HG02840 (cell line): ENCODE results near the gene NHLRC4.

ENCODE experiments used
- ATAC-seq: cut with Tn5 transposase; IDR thresholded peaks from one replicate; pipeline ENCODE4 v1.9.1; 2021; ENCODE audit warnings: mild to moderate bottlenecking, moderate library complexity, moderate number of reproducible peaks; ENCODE audit not compliant: unreplicated experiment, low FRiP score

Gene NHLRC4

GRCh38 chr16:580141-580945 is 13.5 kb downstream of the NHLRC4 start:
- no peak for ATAC-seq

GRCh38 chr16:580946-581498 is 14.2 kb downstream of the NHLRC4 start:
- no peak for ATAC-seq

GRCh38 chr16:582218-582613 is 15.4 kb downstream of the NHLRC4 start:
- ATAC-seq, result no peak

GRCh38 chr16:582614-583331 is 16.0 kb downstream of the NHLRC4 start:
- ATAC-seq, result no peak

- ATAC-seq, result no peak
These were observed 16.6 kb downstream of the NHLRC4 start for GRCh38 chr16:583470-583814.

- ATAC-seq, result no peak
These were observed 17.2 kb downstream of the NHLRC4 start for GRCh38 chr16:583815-584591.

- ATAC-seq, result no peak
These were observed 18.5 kb downstream of the NHLRC4 start for GRCh38 chr16:585351-585750.

GRCh38 chr16:586047-586644 is 19.3 kb downstream of the NHLRC4 start:
- ATAC-seq, result no peak

GRCh38 chr16:586645-587590 is 20.1 kb downstream of the NHLRC4 start:
- ATAC-seq, result no peak

GRCh38 chr16:588639-588888 is 21.8 kb downstream of the NHLRC4 start:
- peak; percentile 3 for ATAC-seq

- ATAC-seq, result peak; percentile 81
These were observed 22.3 kb downstream of the NHLRC4 start for GRCh38 chr16:588889-589657.

- ATAC-seq, result peak; percentile 74
These were observed 22.9 kb downstream of the NHLRC4 start, which contains the start of gene RAB40C for GRCh38 chr16:589658-590187. Gene RAB40C, plus strand, starts transcription at chr16:590066. Its CDS starts 226 bp downstream, at chr16:590292.

- peak; percentile 1 for ATAC-seq
These were observed 23.5 kb downstream of the NHLRC4 start for GRCh38 chr16:590188-590814.

- ATAC-seq, result no peak
These were observed 24.0 kb downstream of the NHLRC4 start for GRCh38 chr16:590815-591200.

- no peak for ATAC-seq
These were observed 24.4 kb downstream of the NHLRC4 start for GRCh38 chr16:591231-591630.

- no peak for ATAC-seq
These were observed 25.2 kb downstream of the NHLRC4 start for GRCh38 chr16:591892-592517.

- no peak for ATAC-seq
These were observed 25.9 kb downstream of the NHLRC4 start for GRCh38 chr16:592518-593306.
